Thyroid gland (tissue), 4 donors: ENCODE results near the gene KITLG.

ENCODE experiments used
- CTCF ChIP-seq, 6 experiments: fragments of 200-600 bp in 3 of 6; fragments of 450-650 bp in 3 of 6; sonication (generic) in 3 of 6; IDR thresholded peaks; one replicate each; pipeline ENCODE4 v1.5.1; 2016 to 2019; ENCODE audit warnings: antibody characterized with exemption in 6 of 6, mild to moderate bottlenecking in 2 of 6, inconsistent platforms in 1 of 6, moderate library complexity in 1 of 6
- POLR2A ChIP-seq, 2 donors: fragments of 450-650 bp; IDR thresholded peaks; one replicate each; pipeline ENCODE4 v1.6.1; 2017; ENCODE audit warnings: antibody characterized with exemption in 2 of 2, mild to moderate bottlenecking in 2 of 2, moderate library complexity in 1 of 2

GRCh38 chr12:88509851-88510250 lies 70.4 kb downstream of the KITLG start:
- TF ChIP-seq CTCF (IDR thresholded peaks at IDR 0.05), result no peak
- TF ChIP-seq POLR2A (IDR thresholded peaks at IDR 0.05), result no peak
